HepG2 (cell line): ENCODE results near the gene TANGO6. TPM values are rescaled to one million over a fixed set of nuclear protein-coding genes. Genes with fewer than 3 reads are reported as not detected.

ENCODE experiments used
- ATF2 ChIP-seq: sonication (generic); formaldehyde crosslinking; IDR thresholded peaks from 2 replicates; pipeline ENCODE4 v1.4.0; 2020; ENCODE audit warnings: missing genetic modification reagents
- CCAR2 ChIP-seq: fragments of 200-400 bp; formaldehyde crosslinking; optimal IDR thresholded peaks from 2 replicates; pipeline ENCODE3; 2018; ENCODE audit warnings: low read depth, mild to moderate bottlenecking, low read length, moderate library complexity
- FOXA1 ChIP-seq, 2 experiments: fragments of 450-650 bp in 1 of 2; sonication (generic) in 1 of 2; formaldehyde crosslinking in 1 of 2; IDR thresholded peaks; 2 replicates each; pipeline versions ENCODE4 v1.4.0 to v1.6.1; 2016 to 2020; ENCODE audit warnings: missing genetic modification reagents in 1 of 2
- HDAC1 ChIP-seq: sonication (generic); formaldehyde crosslinking; IDR thresholded peaks from 2 replicates; pipeline ENCODE4 v1.5.1; 2020; ENCODE audit warnings: mild to moderate bottlenecking, missing genetic modification reagents
- HDAC2 ChIP-seq: sonication (generic); formaldehyde crosslinking; IDR thresholded peaks from 2 replicates; pipeline ENCODE4 v1.4.0; 2020; ENCODE audit warnings: missing genetic modification reagents
- ISL2 ChIP-seq: sonication (generic); formaldehyde crosslinking; IDR thresholded peaks from 2 replicates; pipeline ENCODE4 v1.5.0; 2020; ENCODE audit warnings: missing genetic modification reagents
- KMT2A ChIP-seq: sonication (generic); formaldehyde crosslinking; IDR thresholded peaks from 2 replicates; pipeline ENCODE4 v1.4.0; 2020; ENCODE audit warnings: missing genetic modification reagents
- MEF2D ChIP-seq: sonication (generic); formaldehyde crosslinking; IDR thresholded peaks from 2 replicates; pipeline ENCODE4 v1.5.1; 2020; ENCODE audit warnings: mild to moderate bottlenecking, missing genetic modification reagents
- ONECUT2 ChIP-seq: sonication (generic); formaldehyde crosslinking; IDR thresholded peaks from 2 replicates; pipeline ENCODE4 v1.4.0; 2020; ENCODE audit warnings: missing genetic modification reagents
- RARA ChIP-seq: IDR thresholded peaks from 2 replicates; pipeline ENCODE4 v1.6.1; 2016; ENCODE audit warnings: missing genetic modification reagents, missing compliant biosample characterization
- SALL1 ChIP-seq: sonication (generic); formaldehyde crosslinking; IDR thresholded peaks from 2 replicates; pipeline ENCODE4 v1.8.0; 2022; ENCODE audit warnings: mild to moderate bottlenecking, missing genetic modification reagents
- SP140L ChIP-seq: sonication (generic); formaldehyde crosslinking; IDR thresholded peaks from 2 replicates; pipeline ENCODE4 v1.4.0; 2020; ENCODE audit warnings: missing genetic modification reagents, borderline replicate concordance
- YEATS4 ChIP-seq: sonication (generic); formaldehyde crosslinking; IDR thresholded peaks from 2 replicates; pipeline ENCODE4 v1.4.0; 2020; ENCODE audit warnings: missing genetic modification reagents, borderline replicate concordance
- ZBTB14 ChIP-seq: sonication (generic); formaldehyde crosslinking; IDR thresholded peaks from 2 replicates; pipeline ENCODE4 v1.4.0; 2020; ENCODE audit warnings: missing genetic modification reagents
- ZBTB20 ChIP-seq: sonication (generic); formaldehyde crosslinking; IDR thresholded peaks from 2 replicates; pipeline ENCODE4 v1.8.1; 2023; ENCODE audit warnings: missing genetic modification reagents, low read depth, mild to moderate bottlenecking, borderline replicate concordance
- ZBTB26 ChIP-seq: IDR thresholded peaks from 2 replicates; pipeline ENCODE4 v1.6.1; 2016; ENCODE audit warnings: missing compliant biosample characterization, missing genetic modification reagents, borderline replicate concordance
- ZBTB7A ChIP-seq: sonication (generic); formaldehyde crosslinking; IDR thresholded peaks from 2 replicates; pipeline ENCODE4 v1.8.0; 2022; ENCODE audit warnings: mild to moderate bottlenecking, missing genetic modification reagents
- ZMYM4 ChIP-seq: sonication (generic); formaldehyde crosslinking; IDR thresholded peaks from 2 replicates; pipeline ENCODE4 v1.8.1; 2023; ENCODE audit warnings: mild to moderate bottlenecking, missing genetic modification reagents
- ZNF296 ChIP-seq: sonication (generic); formaldehyde crosslinking; conservative IDR thresholded peaks from 2 replicates; pipeline ENCODE4 v1.5.0; 2020; ENCODE audit warnings: mild to moderate bottlenecking, missing genetic modification reagents
- ZNF331 ChIP-seq: sonication (generic); formaldehyde crosslinking; IDR thresholded peaks from 2 replicates; pipeline ENCODE4 v1.4.0; 2020; ENCODE audit warnings: missing genetic modification reagents
- ZNF766 ChIP-seq: sonication (generic); formaldehyde crosslinking; IDR thresholded peaks from 2 replicates; pipeline ENCODE4 v1.5.0; 2020; ENCODE audit warnings: missing genetic modification reagents, borderline replicate concordance
- polyA plus RNA-seq, 8 experiments: library from polyadenylated mRNA; depleted of rRNA in 3 of 8; stranded (reverse) in 7 of 8; unstranded in 1 of 8; fragments of >200 nt; fragmentation: Illumina TruSeq in 4 of 8; extraction: Trizol in 4 of 8; gene quantifications; 2 replicates each; pipeline versions ENCODE4 v1.2.1 to v1.2.3, GENCODE V29; 2011 to 2016; ENCODE audit warnings: low read depth in 4 of 8, missing spikeins in 1 of 8, mixed read lengths in 1 of 8; ENCODE audit not compliant: insufficient read depth in 1 of 8
- total RNA-seq, 5 experiments: library from RNA; depleted of rRNA; stranded (reverse); fragments of >200 nt; fragmentation: Illumina TruSeq; extraction: Trizol; gene quantifications; 2 replicates each; pipeline ENCODE4 v1.2.3, GENCODE V29; 2016; ENCODE audit warnings: low read depth in 1 of 5

Gene TANGO6
- total and polyA plus RNA-seq, 2 of the 13 experiments (the other 11 are each of a cell fraction or from before 2014, with no cell fraction given), result 7.2 to 13.3 TPM

GRCh38 chr16:68893710-68894705 lies 50.7 kb downstream of the TANGO6 start (continued):
- TF ChIP-seq ZNF331 (CRISPR knock-in tag), result 0 out of 2 replicates have a peak, but pooled peaks have one; percentile 40
- TF ChIP-seq HDAC2 (CRISPR knock-in tag), result peak; percentile 16; the same call in 1 of the 2 replicates
- TF ChIP-seq KMT2A (CRISPR knock-in tag), result 0 out of 2 replicates have a peak, but pooled peaks have one; percentile 31
- no peak for TF ChIP-seq ZBTB14 (CRISPR knock-in tag)
- no peak for TF ChIP-seq YEATS4
- 0 out of 2 replicates have a peak, but pooled peaks have one; percentile 17 for TF ChIP-seq ATF2 (CRISPR knock-in tag)
- 0 out of 2 replicates have a peak, but pooled peaks have one; percentile 55 for TF ChIP-seq SP140L (CRISPR knock-in tag)
- TF ChIP-seq ONECUT2 (CRISPR knock-in tag), result peak; percentile 31; the same call in 1 of the 2 replicates
- 0 out of 2 replicates have a peak, but pooled peaks have one; percentile 29 for TF ChIP-seq HDAC1
- TF ChIP-seq ISL2 (CRISPR knock-in tag), result peak; percentile 32; the same call in 1 of the 2 replicates
- no peak for TF ChIP-seq CCAR2
- TF ChIP-seq ZNF296 (CRISPR knock-in tag), result no peak
- peak; percentile 32; the same call in 1 of the 2 replicates for TF ChIP-seq RARA (CRISPR knock-in tag)
- no peak for TF ChIP-seq ZBTB7A
- TF ChIP-seq ZNF766 (CRISPR knock-in tag), result peak; percentile 44; the same call in 1 of the 2 replicates
- TF ChIP-seq SALL1 (CRISPR knock-in tag), result peak; percentile 60
- peak; percentile 61; the same call in 1 of the 2 replicates for TF ChIP-seq MEF2D (CRISPR knock-in tag)
- 0 out of 2 replicates have a peak, but pooled peaks have one; percentile 42 for TF ChIP-seq ZBTB26 (CRISPR knock-in tag)
- TF ChIP-seq FOXA1 (IDR thresholded peaks at IDR 0.05), result no peak
- TF ChIP-seq FOXA1 (CRISPR knock-in tag; IDR thresholded peaks at IDR 0.05), result peak; percentile 17; the same call in 1 of the 2 replicates
- TF ChIP-seq ZMYM4 (CRISPR knock-in tag), result peak; percentile 46; the same call in 1 of the 2 replicates
- TF ChIP-seq ZBTB20 (CRISPR knock-in tag), result peak; percentile 72; the same call in 1 of the 2 replicates
